ENCODE results near the gene PIKFYVE. TPM values are rescaled to one million over a fixed set of nuclear protein-coding genes. Genes with fewer than 3 reads are reported as not detected.

Gene PIKFYVE
- total RNA-seq, 2 experiments from 2014 or later: 29.7 to 50.0 TPM

GRCh38 chr2:208254118-208254870 is 11.8 kb upstream of the PIKFYVE start:
- peak overlapping the region; percentile 77 for H3K4me3 ChIP-seq (ENCODE audit: low read depth, low read length, poor library complexity, severe bottlenecking)
- peak overlapping the region; percentile 65 for H3K27ac ChIP-seq (ENCODE audit: low read depth, low read length, poor library complexity, severe bottlenecking)
- peak overlapping the region; percentile 94 for H3K4me2 ChIP-seq (ENCODE audit: low read length)
- ChIA-PET CTCF (ENCODE audit: unreplicated experiment) (interaction anchor here (0.6 to 3.8 kb wide), 2 partner anchors 12 to 48 kb away, joined by 4 to 17 read pairs; partner anchors contain the start of gene PIKFYVE), POLR2A (interaction anchor here (0.9 to 3.8 kb wide), 7 partner anchors 9 to 627 kb away, joined by 3 to 44 read pairs (median 5); partner anchors contain the start of gene PIKFYVE)
- peaks cover 43% of the 10 kb centered on the region for H3K36me3 ChIP-seq (ENCODE audit: insufficient read depth, low read length)
- no TSS peak for BruUV-seq (replicated peaks)
- peaks cover 4% of the 10 kb centered on the region; the same call in 1 of the 2 replicates for H4K20me1 ChIP-seq (ENCODE audit: insufficient read depth, low read length)
- TF ChIP-seq CTCF (conservative IDR thresholded peaks at IDR 0.05; ENCODE audit: low read length) (peak; percentile 82), EZH2phosphoT487 (IDR thresholded peaks at IDR 0.05; ENCODE audit: borderline replicate concordance, low read depth, low read length) (no peak)
- DNase-seq (ENCODE audit: low spot score): peak; percentile 93
- H3K9me3 ChIP-seq (ENCODE audit: low read length): no peaks in the 10 kb centered on the region
- intact Hi-C loops (cut with micrococcal nuclease; ENCODE audit: unreplicated experiment): loop anchor here (1.0 kb wide), 1 partner anchor 79 kb away; no protein-coding TSS in a partner anchor
- H3K9me2 ChIP-seq (ENCODE audit: insufficient read depth, low read length): no peaks in the 10 kb centered on the region
- peaks cover 9% of the 10 kb centered on the region; the same call in 1 of the 2 replicates for H3K79me2 ChIP-seq (ENCODE audit: insufficient read depth, low read depth, low read length)
- H2AFZ ChIP-seq (ENCODE audit: low read length): peak overlapping the region; percentile 49; the same call in 1 of the 2 replicates
- peaks cover 38% of the 10 kb centered on the region for H3K4me1 ChIP-seq (ENCODE audit: insufficient read depth, low read length, poor library complexity, severe bottlenecking)

- DNase-seq (ENCODE audit: low spot score): peak; percentile 91
- no peaks in the 10 kb centered on the region for H3K9me3 ChIP-seq (ENCODE audit: low read length)
- peaks cover 38% of the 10 kb centered on the region for H3K4me1 ChIP-seq (ENCODE audit: insufficient read depth, low read length, poor library complexity, severe bottlenecking)
- H3K4me2 ChIP-seq (ENCODE audit: low read length): peak within 1 kb of the TSS; percentile 94
- peaks cover 4% of the 10 kb centered on the region; the same call in 1 of the 2 replicates for H4K20me1 ChIP-seq (ENCODE audit: insufficient read depth, low read length)
- peak within 1 kb of the TSS; percentile 77 for H3K4me3 ChIP-seq (ENCODE audit: low read depth, low read length, poor library complexity, severe bottlenecking)
- peak; percentile 81 for TF ChIP-seq CTCF (conservative IDR thresholded peaks at IDR 0.05; ENCODE audit: low read length)
- no peak for TF ChIP-seq EZH2phosphoT487 (IDR thresholded peaks at IDR 0.05; ENCODE audit: borderline replicate concordance, low read depth, low read length)
- ChIA-PET CTCF (ENCODE audit: unreplicated experiment) (interaction anchor here (0.6 to 3.8 kb wide), 2 partner anchors 11 to 47 kb away, joined by 4 to 17 read pairs; partner anchors contain the start of gene PIKFYVE), POLR2A (interaction anchor here (0.9 to 3.8 kb wide), 6 partner anchors 10 to 628 kb away, joined by 3 to 44 read pairs (median 5); partner anchors contain the start of gene PIKFYVE)
- H2AFZ ChIP-seq (ENCODE audit: low read length): peak within 1 kb of the TSS; percentile 69; the same call in 1 of the 2 replicates
- BruUV-seq (replicated peaks): no TSS peak
- H3K27ac ChIP-seq (ENCODE audit: low read depth, low read length, poor library complexity, severe bottlenecking): peak within 1 kb of the TSS; percentile 65
- H3K9me2 ChIP-seq (ENCODE audit: insufficient read depth, low read length): no peaks in the 10 kb centered on the region
- H3K79me2 ChIP-seq (ENCODE audit: insufficient read depth, low read depth, low read length): peaks cover 9% of the 10 kb centered on the region; the same call in 1 of the 2 replicates
- intact Hi-C loops (cut with micrococcal nuclease; ENCODE audit: unreplicated experiment): loop anchor here (1.0 kb wide), 2 partner anchors 11 to 80 kb away; partner anchors contain the start of gene PIKFYVE
- H3K36me3 ChIP-seq (ENCODE audit: insufficient read depth, low read length): peaks cover 36% of the 10 kb centered on the region
Observed at GRCh38 chr2:208254871-208255556, 11.0 kb upstream of the PIKFYVE start, which contains the start of gene IDH1. Gene IDH1, minus strand, starts transcription at chr2:208255071. Its CDS starts 3,520 bp downstream, at chr2:208251551.

Data from OCI-LY7 (cell line).